Measurements from ENCODE around the gene RILP. TPM values are rescaled to one million over a fixed set of nuclear protein-coding genes. Genes with fewer than 3 reads are reported as not detected.
"Not testable (repeated sequence)": the region's sequence is repeated elsewhere in the genome, so short reads cannot be mapped to it uniquely, and the experiment has no call there.

Gene RILP
- total RNA-seq, 1 experiment from 2014 or later = 27.6 TPM

- Histone ChIP-seq H3K4me1 (ENCODE audit: insufficient read depth, low read length) (no peaks in the 10 kb centered on the region), H3K9me2 (replicated peaks; ENCODE audit: low read length) (no peaks in the 10 kb centered on the region), H3K27ac (ENCODE audit: low read length) (no peak overlapping the region), H3F3A (ENCODE audit: low read length, unreplicated experiment) (no peaks in the 10 kb centered on the region), H3K27me3 (ENCODE audit: low read length) (no peaks in the 10 kb centered on the region), H3K36me3 (ENCODE audit: low read depth, low read length) (peaks cover 65% of the 10 kb centered on the region), H4K20me1 (ENCODE audit: low read length) (no peaks in the 10 kb centered on the region), H3K79me2 (ENCODE audit: low read length) (no peaks in the 10 kb centered on the region), H3K4me3 (ENCODE audit: low read length) (no peak overlapping the region), H3K9ac (ENCODE audit: low read length) (no peak overlapping the region), H2AFZ (ENCODE audit: low read length) (no peak overlapping the region), H3K4me2 (ENCODE audit: low read length) (no peak overlapping the region), H3K9me3 (ENCODE audit: low read length) (no peaks in the 10 kb centered on the region)
- no peak for ATAC-seq
- intact Hi-C loops (cut with micrococcal nuclease) = no loop called here
- POLR2A ChIA-PET (ENCODE audit: unreplicated experiment) = no interaction called here
- TSS peak; percentile 70 for BruUV-seq (replicated peaks)
- TF ChIP-seq CTCF (conservative IDR thresholded peaks at IDR 0.05; ENCODE audit: low read depth, low read length) (no peak), EZH2phosphoT487 (IDR thresholded peaks at IDR 0.05; ENCODE audit: borderline replicate concordance, low read length) (no peak), EZH2 (IDR thresholded peaks at IDR 0.05; ENCODE audit: low read length, unreplicated experiment) (no peak)
- CTCF ChIA-PET = no interaction called here
- DNase-seq = no peak
Observed at GRCh38 chr17:1661045-1661444, 11.4 kb upstream of the RILP start.

DNA sequence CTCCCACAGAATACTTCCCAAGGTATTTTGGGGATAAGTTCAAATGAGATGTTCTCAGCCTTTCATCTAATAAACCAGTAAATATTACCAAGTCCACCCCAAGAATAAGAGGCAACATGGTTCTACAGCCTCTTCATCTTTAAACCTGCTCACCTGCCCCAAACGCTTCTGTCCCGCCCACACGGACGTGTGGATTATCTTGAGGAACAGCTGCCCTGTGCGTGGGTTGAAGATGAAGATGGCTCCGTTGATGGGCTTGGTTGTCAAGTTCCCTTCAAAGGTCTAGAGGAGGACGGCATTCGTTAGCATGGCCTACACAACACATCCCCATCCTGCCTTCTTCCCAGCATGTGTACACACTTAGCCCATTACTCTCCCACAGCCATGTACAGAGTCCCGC, 8.4 kb upstream of the RILP start:
- no TSS peak for BruUV-seq (replicated peaks)
- H3K9me3 ChIP-seq (ENCODE audit: low read length) = no peaks in the 10 kb centered on the region
- intact Hi-C loops (cut with micrococcal nuclease) = no loop called here
- H3K4me2 ChIP-seq (ENCODE audit: low read length) = no peak overlapping the region
- H3K27me3 ChIP-seq (ENCODE audit: low read length) = no peaks in the 10 kb centered on the region
- H3K79me2 ChIP-seq (ENCODE audit: low read length) = no peaks in the 10 kb centered on the region
- no peak for DNase-seq
- no peaks in the 10 kb centered on the region for H3F3A ChIP-seq (ENCODE audit: low read length, unreplicated experiment)
- POLR2A ChIA-PET (ENCODE audit: unreplicated experiment) = no interaction called here
- CTCF ChIA-PET = no interaction called here
- H3K9ac ChIP-seq (ENCODE audit: low read length) = no peak overlapping the region
- H3K36me3 ChIP-seq (ENCODE audit: low read depth, low read length) = peaks cover 74% of the 10 kb centered on the region
- H2AFZ ChIP-seq (ENCODE audit: low read length) = no peak overlapping the region
- TF ChIP-seq EZH2phosphoT487 (IDR thresholded peaks at IDR 0.05; ENCODE audit: borderline replicate concordance, low read length) = no peak
- no peak for TF ChIP-seq EZH2 (IDR thresholded peaks at IDR 0.05; ENCODE audit: low read length, unreplicated experiment)
- no peak for TF ChIP-seq CTCF (conservative IDR thresholded peaks at IDR 0.05; ENCODE audit: low read depth, low read length)
- H3K4me1 ChIP-seq (ENCODE audit: insufficient read depth, low read length) = no peaks in the 10 kb centered on the region
- ATAC-seq = no peak
- no peaks in the 10 kb centered on the region for H3K9me2 ChIP-seq (replicated peaks; ENCODE audit: low read length)
- no peaks in the 10 kb centered on the region for H4K20me1 ChIP-seq (ENCODE audit: low read length)
- no peak overlapping the region for H3K4me3 ChIP-seq (ENCODE audit: low read length)
- H3K27ac ChIP-seq (ENCODE audit: low read length) = no peak overlapping the region

- no peak overlapping the region for H3K4me3 ChIP-seq (ENCODE audit: low read length)
- ChIA-PET POLR2A (ENCODE audit: unreplicated experiment) (no interaction called here), CTCF (no interaction called here)
- ATAC-seq = no peak
- TF ChIP-seq EZH2 (IDR thresholded peaks at IDR 0.05; ENCODE audit: low read length, unreplicated experiment) = no peak
- TF ChIP-seq CTCF (conservative IDR thresholded peaks at IDR 0.05; ENCODE audit: low read depth, low read length) = no peak
- no peak for TF ChIP-seq EZH2phosphoT487 (IDR thresholded peaks at IDR 0.05; ENCODE audit: borderline replicate concordance, low read length)
- H3K9me3 ChIP-seq (ENCODE audit: low read length) = no peaks in the 10 kb centered on the region
- DNase-seq = no peak
- BruUV-seq (replicated peaks) = no TSS peak
- H3K9ac ChIP-seq (ENCODE audit: low read length) = no peak overlapping the region
- H4K20me1 ChIP-seq (ENCODE audit: low read length) = no peaks in the 10 kb centered on the region
- peaks cover 47% of the 10 kb centered on the region for H3K36me3 ChIP-seq (ENCODE audit: low read depth, low read length)
- peaks cover 7% of the 10 kb centered on the region for H3K4me1 ChIP-seq (ENCODE audit: insufficient read depth, low read length)
- no peak overlapping the region for H2AFZ ChIP-seq (ENCODE audit: low read length)
- H3K79me2 ChIP-seq (ENCODE audit: low read length) = no peaks in the 10 kb centered on the region
- no peaks in the 10 kb centered on the region for H3K9me2 ChIP-seq (replicated peaks; ENCODE audit: low read length)
- intact Hi-C loops (cut with micrococcal nuclease) = no loop called here
- H3K27ac ChIP-seq (ENCODE audit: low read length) = no peak overlapping the region
- H3K27me3 ChIP-seq (ENCODE audit: low read length) = no peaks in the 10 kb centered on the region
- no peaks in the 10 kb centered on the region for H3F3A ChIP-seq (ENCODE audit: low read length, unreplicated experiment)
- H3K4me2 ChIP-seq (ENCODE audit: low read length) = no peak overlapping the region
Observed at GRCh38 chr17:1653735-1654134, 4.1 kb upstream of the RILP start.

DNA sequence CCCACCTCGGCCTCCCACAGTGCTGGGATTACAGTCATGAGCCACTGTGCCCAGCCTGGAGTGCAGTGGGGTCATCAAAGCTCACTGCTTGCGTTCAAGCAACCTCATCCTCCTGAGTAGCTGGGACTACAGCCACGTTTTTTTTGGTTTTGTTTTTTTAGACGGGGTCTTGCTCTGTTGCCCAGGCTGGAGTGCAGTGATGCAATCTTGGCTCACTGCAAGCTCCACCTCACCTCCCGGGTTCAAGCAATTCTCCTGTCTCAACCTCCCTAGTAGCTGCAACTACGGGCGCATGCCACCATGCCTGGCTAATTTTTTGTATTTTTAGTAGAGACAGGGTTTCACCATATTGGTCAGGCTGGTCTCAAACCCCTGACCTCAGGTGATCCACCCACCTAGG, 3.1 kb upstream of the RILP start:
- ATAC-seq; H3K9me2 ChIP-seq (replicated peaks; ENCODE audit: low read length); BruUV-seq (replicated peaks); H3K27me3 ChIP-seq (ENCODE audit: low read length); H3K9me3 ChIP-seq (ENCODE audit: low read length); DNase-seq; intact Hi-C loops (cut with micrococcal nuclease); H3K79me2 ChIP-seq (ENCODE audit: low read length); H3K4me2 ChIP-seq (ENCODE audit: low read length); H3K27ac ChIP-seq (ENCODE audit: low read length); H3K9ac ChIP-seq (ENCODE audit: low read length); H2AFZ ChIP-seq (ENCODE audit: low read length); H3F3A ChIP-seq (ENCODE audit: low read length, unreplicated experiment); H3K4me3 ChIP-seq (ENCODE audit: low read length); H4K20me1 ChIP-seq (ENCODE audit: low read length): not testable (repeated sequence)
- Histone ChIP-seq H3K4me1 (ENCODE audit: insufficient read depth, low read length) (peaks cover 12% of the 10 kb centered on the region), H3K36me3 (ENCODE audit: low read depth, low read length) (peaks cover 38% of the 10 kb centered on the region)
- ChIA-PET POLR2A (ENCODE audit: unreplicated experiment) (interaction anchor here (0.7 kb wide), 1 partner anchor 55 kb away, joined by 4 read pairs; no protein-coding TSS in a partner anchor), CTCF (interaction anchor here (1.1 kb wide), 1 partner anchor 213 kb away, joined by 3 read pairs; no protein-coding TSS in a partner anchor)

Data from PC-3 (cell line).